SK-N-SH treated with all-trans-retinoic acid at 6 μM for 48 hours (cell line): ENCODE results near the gene CENPP.

ENCODE experiments used
- ATAC-seq: fragments of 200-7000 bp; cut with Tn5 transposase; 3 replicates; pipeline ENCODE4 v1.9.1; 2020; ENCODE audit warnings: mild to moderate bottlenecking, moderate library complexity
- ARNTL ChIP-seq: fragments of 450-650 bp; formaldehyde crosslinking; IDR thresholded peaks from 2 replicates; pipeline ENCODE4 v1.5.0; 2020; ENCODE audit warnings: low read depth, mild to moderate bottlenecking, moderate library complexity, borderline replicate concordance
- BACH2 ChIP-seq: fragments of 250-450 bp; sonication (Bioruptor Pico); IDR thresholded peaks from 2 replicates; pipeline ENCODE4 v1.9.0; 2021; ENCODE audit warnings: mild to moderate bottlenecking, borderline replicate concordance
- CREB5 ChIP-seq: fragments of 250-450 bp; sonication (Bioruptor Pico); IDR thresholded peaks from 2 replicates; pipeline ENCODE4 v1.5.1; 2020; ENCODE audit warnings: low read depth, mild to moderate bottlenecking, moderate library complexity
- CSDC2 ChIP-seq: fragments of 250-450 bp; sonication (Bioruptor Pico); IDR thresholded peaks from 2 replicates; pipeline ENCODE4 v1.5.0; 2020; ENCODE audit warnings: mild to moderate bottlenecking, moderate library complexity
- CSRNP3 ChIP-seq: fragments of 250-450 bp; sonication (Bioruptor Pico); IDR thresholded peaks from 2 replicates; pipeline ENCODE4 v1.5.1; 2021; ENCODE audit warnings: mild to moderate bottlenecking, moderate library complexity
- ESRRG ChIP-seq: fragments of 250-450 bp; sonication (Bioruptor Pico); IDR thresholded peaks from 2 replicates; pipeline ENCODE4 v1.6.1; 2021; ENCODE audit warnings: mild to moderate bottlenecking
- GLIS3 ChIP-seq: fragments of 250-450 bp; sonication (Bioruptor Pico); IDR thresholded peaks from 2 replicates; pipeline ENCODE4 v1.5.0; 2020; ENCODE audit warnings: mild to moderate bottlenecking, moderate library complexity
- ISL1 ChIP-seq: fragments of 250-450 bp; sonication (Bioruptor Pico); IDR thresholded peaks from 2 replicates; pipeline ENCODE4 v2.1.2; 2022; ENCODE audit warnings: mild to moderate bottlenecking, moderate library complexity
- OSR1 ChIP-seq: fragments of 250-450 bp; sonication (Bioruptor Pico); IDR thresholded peaks from 2 replicates; pipeline ENCODE4 v1.8.0; 2022; ENCODE audit warnings: moderate library complexity, mild to moderate bottlenecking, inconsistent platforms
- PPARA ChIP-seq: fragments of 250-450 bp; sonication (Bioruptor Pico); IDR thresholded peaks from 2 replicates; pipeline ENCODE4 v1.5.0; 2020; ENCODE audit warnings: mild to moderate bottlenecking, borderline replicate concordance
- RARB ChIP-seq: fragments of 250-450 bp; sonication (Bioruptor Pico); IDR thresholded peaks from 2 replicates; pipeline ENCODE4 v1.8.0; 2021; ENCODE audit warnings: mild to moderate bottlenecking, moderate library complexity
- SNAI2 ChIP-seq: fragments of 250-450 bp; sonication (Bioruptor Pico); IDR thresholded peaks from 2 replicates; pipeline ENCODE4 v1.5.0; 2020; ENCODE audit warnings: mild to moderate bottlenecking, moderate library complexity
- TCF4 ChIP-seq: fragments of 250-450 bp; sonication (Bioruptor Pico); IDR thresholded peaks from 2 replicates; pipeline ENCODE4 v1.8.0; 2021; ENCODE audit warnings: mild to moderate bottlenecking, moderate library complexity, borderline replicate concordance
- TOX ChIP-seq: fragments of 250-450 bp; sonication (Bioruptor Pico); IDR thresholded peaks from 2 replicates; pipeline ENCODE4 v1.8.0; 2021; ENCODE audit warnings: mild to moderate bottlenecking, moderate library complexity, borderline replicate concordance
- ZC3H10 ChIP-seq: fragments of 250-450 bp; sonication (Bioruptor Pico); IDR thresholded peaks from 2 replicates; pipeline ENCODE4 v1.5.1; 2021; ENCODE audit warnings: mild to moderate bottlenecking, moderate library complexity
- ZFP3 ChIP-seq: fragments of 250-450 bp; sonication (Bioruptor Pico); IDR thresholded peaks from 2 replicates; pipeline ENCODE4 v1.5.0; 2020; ENCODE audit warnings: mild to moderate bottlenecking, moderate library complexity
- ZFP30 ChIP-seq: fragments of 450-650 bp; formaldehyde crosslinking; IDR thresholded peaks from 2 replicates; pipeline ENCODE4 v1.5.0; 2022; ENCODE audit warnings: mild to moderate bottlenecking, moderate library complexity
- ZNF70 ChIP-seq: fragments of 450-650 bp; formaldehyde crosslinking; IDR thresholded peaks from 2 replicates; pipeline ENCODE4 v1.5.0; 2020; ENCODE audit warnings: mild to moderate bottlenecking, moderate library complexity
- ZNF8 ChIP-seq: fragments of 450-650 bp; formaldehyde crosslinking; IDR thresholded peaks from 2 replicates; pipeline ENCODE4 v1.5.0; 2020; ENCODE audit warnings: mild to moderate bottlenecking, moderate library complexity
- TF ChIP-seq, protein P1 (sequence below): fragments of 250-450 bp; sonication (Bioruptor Pico); IDR thresholded peaks from 2 replicates; pipeline ENCODE4 v1.5.0; 2020; ENCODE audit warnings: mild to moderate bottlenecking, moderate library complexity
- TF ChIP-seq, protein P2 (sequence below): fragments of 250-450 bp; sonication (Bioruptor Pico); IDR thresholded peaks from 2 replicates; pipeline ENCODE4 v1.8.0; 2020; ENCODE audit warnings: mild to moderate bottlenecking, moderate library complexity, borderline replicate concordance

The CENPP gene

GRCh38 chr9:92545002-92545510 is 219.3 kb downstream of the CENPP start:
- ATAC-seq = no peak
- TF ChIP-seq ZC3H10 (CRISPR knock-in tag) = no peak
- TF ChIP-seq ZFP3 (CRISPR knock-in tag) = no peak
- TF ChIP-seq TOX (CRISPR knock-in tag) = no peak
- no peak for TF ChIP-seq ISL1 (CRISPR knock-in tag)
- no peak for TF ChIP-seq TCF4
- TF ChIP-seq ZNF70 (CRISPR knock-in tag) = no peak
- no peak for TF ChIP-seq ESRRG (CRISPR knock-in tag)
- TF ChIP-seq CREB5 (CRISPR knock-in tag) = no peak
- no peak for TF ChIP-seq RARB (CRISPR knock-in tag)
- TF ChIP-seq, protein P1, sequence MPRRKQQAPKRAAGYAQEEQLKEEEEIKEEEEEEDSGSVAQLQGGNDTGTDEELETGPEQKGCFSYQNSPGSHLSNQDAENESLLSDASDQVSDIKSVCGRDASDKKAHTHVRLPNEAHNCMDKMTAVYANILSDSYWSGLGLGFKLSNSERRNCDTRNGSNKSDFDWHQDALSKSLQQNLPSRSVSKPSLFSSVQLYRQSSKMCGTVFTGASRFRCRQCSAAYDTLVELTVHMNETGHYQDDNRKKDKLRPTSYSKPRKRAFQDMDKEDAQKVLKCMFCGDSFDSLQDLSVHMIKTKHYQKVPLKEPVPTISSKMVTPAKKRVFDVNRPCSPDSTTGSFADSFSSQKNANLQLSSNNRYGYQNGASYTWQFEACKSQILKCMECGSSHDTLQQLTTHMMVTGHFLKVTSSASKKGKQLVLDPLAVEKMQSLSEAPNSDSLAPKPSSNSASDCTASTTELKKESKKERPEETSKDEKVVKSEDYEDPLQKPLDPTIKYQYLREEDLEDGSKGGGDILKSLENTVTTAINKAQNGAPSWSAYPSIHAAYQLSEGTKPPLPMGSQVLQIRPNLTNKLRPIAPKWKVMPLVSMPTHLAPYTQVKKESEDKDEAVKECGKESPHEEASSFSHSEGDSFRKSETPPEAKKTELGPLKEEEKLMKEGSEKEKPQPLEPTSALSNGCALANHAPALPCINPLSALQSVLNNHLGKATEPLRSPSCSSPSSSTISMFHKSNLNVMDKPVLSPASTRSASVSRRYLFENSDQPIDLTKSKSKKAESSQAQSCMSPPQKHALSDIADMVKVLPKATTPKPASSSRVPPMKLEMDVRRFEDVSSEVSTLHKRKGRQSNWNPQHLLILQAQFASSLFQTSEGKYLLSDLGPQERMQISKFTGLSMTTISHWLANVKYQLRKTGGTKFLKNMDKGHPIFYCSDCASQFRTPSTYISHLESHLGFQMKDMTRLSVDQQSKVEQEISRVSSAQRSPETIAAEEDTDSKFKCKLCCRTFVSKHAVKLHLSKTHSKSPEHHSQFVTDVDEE = no peak
- no peak for TF ChIP-seq SNAI2 (CRISPR knock-in tag)

- TF ChIP-seq ZFP3 (CRISPR knock-in tag) = no peak
- TF ChIP-seq CSDC2 (CRISPR knock-in tag) = no peak
- no peak for TF ChIP-seq GLIS3
- TF ChIP-seq ZNF8 (CRISPR knock-in tag) = no peak
- no peak for TF ChIP-seq TCF4
- TF ChIP-seq BACH2 (CRISPR knock-in tag) = no peak
- TF ChIP-seq OSR1 (CRISPR knock-in tag) = no peak
- no peak for TF ChIP-seq ARNTL (CRISPR knock-in tag)
- TF ChIP-seq ISL1 (CRISPR knock-in tag) = no peak
- no peak for TF ChIP-seq ZNF70 (CRISPR knock-in tag)
- no peak for TF ChIP-seq RARB (CRISPR knock-in tag)
- TF ChIP-seq ESRRG (CRISPR knock-in tag) = no peak
- TF ChIP-seq ZFP30 (CRISPR knock-in tag) = no peak
- TF ChIP-seq PPARA (CRISPR knock-in tag) = no peak
- TF ChIP-seq, protein P1 = no peak
- TF ChIP-seq ZC3H10 (CRISPR knock-in tag) = no peak
- TF ChIP-seq SNAI2 (CRISPR knock-in tag) = no peak
- no peak for TF ChIP-seq TOX (CRISPR knock-in tag)
- no peak for ATAC-seq
Observed at GRCh38 chr9:92547356-92547755, 221.6 kb downstream of the CENPP start.

GRCh38 chr9:92550765-92551164 is 225.0 kb downstream of the CENPP start:
- TF ChIP-seq, protein P1 = no peak
- TF ChIP-seq BACH2 (CRISPR knock-in tag) (no peak), SNAI2 (CRISPR knock-in tag) (no peak), CSRNP3 (no peak), ZNF8 (CRISPR knock-in tag) (no peak), TCF4 (no peak), ZC3H10 (CRISPR knock-in tag) (no peak), ISL1 (CRISPR knock-in tag) (no peak), CSDC2 (CRISPR knock-in tag) (no peak), RARB (CRISPR knock-in tag) (no peak), ESRRG (CRISPR knock-in tag) (no peak), ZFP3 (CRISPR knock-in tag) (no peak), OSR1 (CRISPR knock-in tag) (no peak)
- TF ChIP-seq, protein P2, sequence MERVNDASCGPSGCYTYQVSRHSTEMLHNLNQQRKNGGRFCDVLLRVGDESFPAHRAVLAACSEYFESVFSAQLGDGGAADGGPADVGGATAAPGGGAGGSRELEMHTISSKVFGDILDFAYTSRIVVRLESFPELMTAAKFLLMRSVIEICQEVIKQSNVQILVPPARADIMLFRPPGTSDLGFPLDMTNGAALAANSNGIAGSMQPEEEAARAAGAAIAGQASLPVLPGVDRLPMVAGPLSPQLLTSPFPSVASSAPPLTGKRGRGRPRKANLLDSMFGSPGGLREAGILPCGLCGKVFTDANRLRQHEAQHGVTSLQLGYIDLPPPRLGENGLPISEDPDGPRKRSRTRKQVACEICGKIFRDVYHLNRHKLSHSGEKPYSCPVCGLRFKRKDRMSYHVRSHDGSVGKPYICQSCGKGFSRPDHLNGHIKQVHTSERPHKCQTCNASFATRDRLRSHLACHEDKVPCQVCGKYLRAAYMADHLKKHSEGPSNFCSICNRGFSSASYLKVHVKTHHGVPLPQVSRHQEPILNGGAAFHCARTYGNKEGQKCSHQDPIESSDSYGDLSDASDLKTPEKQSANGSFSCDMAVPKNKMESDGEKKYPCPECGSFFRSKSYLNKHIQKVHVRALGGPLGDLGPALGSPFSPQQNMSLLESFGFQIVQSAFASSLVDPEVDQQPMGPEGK (CRISPR knock-in tag) = no peak
- no peak for ATAC-seq
